ENCODE results near the gene ACADSB. TPM values are rescaled to one million over a fixed set of nuclear protein-coding genes. Genes with fewer than 3 reads are reported as not detected.

ACADSB gene
- total RNA-seq, 4 donors from 2014 or later = 8.8 to 20.5 (median 18.1) TPM

- DNase-seq (ENCODE audit: low spot score in 2 of 2) = no peak
- H3K4me3 ChIP-seq (ENCODE audit: low read depth, poor library complexity, severe bottlenecking) = no peak overlapping the region
- TF ChIP-seq POLR2A (IDR thresholded peaks at IDR 0.05) (no peak), CTCF (IDR thresholded peaks at IDR 0.05) (no peak)
- intact Hi-C loops (cut with DNase I; ENCODE audit: low total_unique reads) = no loop called here
- 71 to 73% methylated on average over 6 of the region's 6 CpGs for WGBS, 2 donors
These were observed 22.5 kb upstream of the ACADSB start for GRCh38 chr10:122986335-122986734.

- intact Hi-C loops (cut with DNase I; ENCODE audit: low total_unique reads) = no loop called here
- 49 to 53% methylated on average over 2 of the region's 2 CpGs for WGBS, 2 donors
- TF ChIP-seq POLR2A (IDR thresholded peaks at IDR 0.05) (no peak), CTCF (IDR thresholded peaks at IDR 0.05) (no peak)
- no peak overlapping the region for H3K4me3 ChIP-seq (ENCODE audit: low read depth, poor library complexity, severe bottlenecking)
- DNase-seq (ENCODE audit: low spot score in 2 of 2) = no peak
These were observed 20.3 kb upstream of the ACADSB start for GRCh38 chr10:122988501-122988900.

GRCh38 chr10:122990278-122990677 is 18.5 kb upstream of the ACADSB start:
- 56 to 62% methylated on average over 5 of the region's 5 CpGs for WGBS, 2 donors
- intact Hi-C loops (cut with DNase I; ENCODE audit: low total_unique reads) = no loop called here
- no peak overlapping the region for H3K4me3 ChIP-seq (ENCODE audit: low read depth, poor library complexity, severe bottlenecking)
- DNase-seq (ENCODE audit: low spot score in 2 of 2) = no peak
- TF ChIP-seq CTCF (IDR thresholded peaks at IDR 0.05) = no peak
- TF ChIP-seq POLR2A (IDR thresholded peaks at IDR 0.05) = no peak

- intact Hi-C loops (cut with DNase I; ENCODE audit: low total_unique reads) = no loop called here
- TF ChIP-seq POLR2A (IDR thresholded peaks at IDR 0.05) = no peak
- TF ChIP-seq CTCF (IDR thresholded peaks at IDR 0.05) = no peak
- 62 to 73% methylated on average over 1 of the region's 1 CpG for WGBS, 2 donors
These were observed 16.7 kb upstream of the ACADSB start for GRCh38 chr10:122992031-122992585.

GRCh38 chr10:122993797-122994336 is 14.9 kb upstream of the ACADSB start:
- TF ChIP-seq POLR2A (IDR thresholded peaks at IDR 0.05) = no peak
- TF ChIP-seq CTCF (IDR thresholded peaks at IDR 0.05) = no peak
- WGBS, 2 donors = 95 to 96% methylated on average over 6 of the region's 6 CpGs
- no peak for DNase-seq (ENCODE audit: low spot score in 2 of 2)
- no peak overlapping the region for H3K4me3 ChIP-seq (ENCODE audit: low read depth, poor library complexity, severe bottlenecking)
- intact Hi-C loops (cut with DNase I; ENCODE audit: low total_unique reads) = no loop called here

More at GRCh38 chr10:122992031-122992585, 16.7 kb upstream of the ACADSB start:
- DNase-seq (ENCODE audit: low spot score in 2 of 2) = no peak
- no peak overlapping the region for H3K4me3 ChIP-seq (ENCODE audit: low read depth, poor library complexity, severe bottlenecking)

- DNase-seq (ENCODE audit: low spot score in 2 of 2) = no peak
- WGBS, 2 donors = 95 to 96% methylated on average over 4 of the region's 4 CpGs
These were observed 12.9 kb upstream of the ACADSB start for GRCh38 chr10:122995936-122996335.

More at GRCh38 chr10:122995936-122996335, 12.9 kb upstream of the ACADSB start:
- no peak overlapping the region for H3K4me3 ChIP-seq (ENCODE audit: low read depth, poor library complexity, severe bottlenecking)
- TF ChIP-seq CTCF (IDR thresholded peaks at IDR 0.05) = no peak
- no peak for TF ChIP-seq POLR2A (IDR thresholded peaks at IDR 0.05)
- intact Hi-C loops (cut with DNase I; ENCODE audit: low total_unique reads) = no loop called here
